CD4-positive, alpha-beta T cell treated with Interleukin-17A for 4 hours (primary cell): Measurements from ENCODE around the gene TAS1R2.
"Not testable (repeated sequence)": the region's sequence is repeated elsewhere in the genome, so short reads cannot be mapped to it uniquely, and the experiment has no call there.

Source experiments
- DNase-seq: peaks from one replicate; pipeline ENCODE4 v3.0.0-alpha.2; 2020; ENCODE audit warnings: mixed read lengths

TAS1R2 gene

DNA sequence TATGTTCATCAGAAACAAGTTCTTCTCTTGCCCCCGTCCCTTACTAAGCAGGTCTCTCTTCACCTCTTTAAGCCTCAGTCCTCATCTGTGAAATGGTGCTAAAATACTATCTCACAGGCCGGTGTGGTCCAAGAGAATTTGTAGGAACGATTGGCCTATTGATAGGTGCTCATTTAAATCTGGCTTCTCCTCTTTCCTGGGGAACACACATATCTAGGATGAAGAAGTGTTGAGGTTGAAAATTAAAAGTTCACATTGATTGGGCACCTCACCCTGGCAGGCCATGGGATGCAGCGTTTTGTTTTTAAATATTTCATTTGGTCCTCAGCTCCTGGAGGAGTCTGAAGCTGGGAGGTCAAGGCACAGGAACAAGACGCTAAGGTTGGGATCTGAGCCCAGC is 8.9 kb upstream of the TAS1R2 start:
- no peak for DNase-seq

DNA sequence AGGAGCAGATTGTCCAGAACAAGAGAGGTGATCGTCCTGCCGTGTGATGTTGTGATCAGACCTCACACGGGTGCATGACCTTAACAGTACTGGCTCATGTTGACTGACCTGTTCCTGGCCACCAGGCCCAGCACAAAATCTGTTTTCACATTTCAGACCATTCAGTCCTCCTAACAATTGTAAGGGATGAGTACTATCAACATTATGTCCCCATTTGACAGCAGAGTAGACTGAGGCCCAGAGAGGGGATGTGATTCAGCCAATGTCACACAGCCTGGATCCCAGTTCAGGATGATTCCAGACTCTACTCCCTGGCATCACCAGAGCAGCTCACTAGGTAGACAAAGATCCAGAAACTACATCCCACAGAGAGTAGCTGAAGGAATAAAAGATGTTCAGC is 7.4 kb upstream of the TAS1R2 start:
- DNase-seq, result no peak

DNA sequence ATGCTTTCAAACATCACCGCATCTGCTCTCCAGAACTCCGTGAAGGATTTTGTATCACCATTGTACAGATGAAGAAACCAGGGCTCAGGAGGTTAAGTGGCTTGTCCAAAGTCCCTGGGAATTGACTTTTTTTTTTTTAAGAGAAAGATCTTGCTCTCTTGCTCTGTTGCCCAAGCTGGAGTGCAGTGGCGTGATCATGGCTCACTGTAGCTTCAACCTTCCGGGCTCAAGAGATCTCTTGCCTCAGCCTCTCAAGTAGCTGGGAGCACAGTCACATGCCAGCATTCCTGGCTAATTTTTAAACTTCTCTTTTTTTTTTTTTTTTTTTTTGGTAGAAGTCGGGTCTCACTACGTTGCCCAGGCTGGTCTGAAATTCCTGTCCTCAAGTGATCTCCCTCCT is 6.9 kb upstream of the TAS1R2 start:
- no peak for DNase-seq

DNA sequence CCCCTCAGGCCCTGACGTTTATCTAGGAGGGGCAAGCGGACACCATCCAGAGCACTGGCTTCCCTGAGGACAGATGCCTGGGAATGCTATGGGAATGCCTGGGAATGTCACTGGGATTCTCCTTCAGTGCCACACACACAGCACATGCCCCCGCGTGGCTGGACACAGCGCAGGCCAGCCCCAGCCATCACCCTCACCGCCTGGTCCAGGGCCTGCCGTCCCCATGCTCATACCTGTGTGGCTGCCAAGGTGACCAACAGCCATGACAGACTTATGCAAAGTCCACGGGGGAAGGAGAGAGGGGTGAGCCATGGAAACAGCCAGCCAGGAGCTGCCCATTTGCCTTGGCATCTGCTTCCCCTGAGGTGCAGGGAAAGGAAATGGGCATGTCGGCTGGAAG is 5.7 kb upstream of the TAS1R2 start:
- no peak for DNase-seq

DNA sequence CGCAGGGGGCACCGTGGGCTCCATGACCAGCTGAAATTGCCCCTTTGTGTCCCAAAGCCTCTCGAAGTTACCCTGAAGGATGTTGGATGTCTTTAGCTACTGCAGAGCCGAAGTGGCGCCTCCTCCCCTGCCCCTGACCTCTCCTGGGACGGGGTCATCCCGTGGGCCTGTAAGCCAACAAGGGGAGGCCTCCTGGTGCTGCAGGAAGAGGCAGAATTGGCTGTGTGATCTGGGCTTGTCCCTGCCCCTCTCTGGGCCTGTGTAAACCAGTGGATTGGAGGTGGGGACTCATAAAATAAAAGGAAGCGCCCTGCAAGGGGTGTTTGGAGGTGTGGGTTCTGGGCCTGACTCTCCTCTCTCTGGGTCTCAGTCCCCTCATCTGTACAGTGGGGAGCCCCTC is 2.1 kb upstream of the TAS1R2 start:
- DNase-seq, result no peak

DNA sequence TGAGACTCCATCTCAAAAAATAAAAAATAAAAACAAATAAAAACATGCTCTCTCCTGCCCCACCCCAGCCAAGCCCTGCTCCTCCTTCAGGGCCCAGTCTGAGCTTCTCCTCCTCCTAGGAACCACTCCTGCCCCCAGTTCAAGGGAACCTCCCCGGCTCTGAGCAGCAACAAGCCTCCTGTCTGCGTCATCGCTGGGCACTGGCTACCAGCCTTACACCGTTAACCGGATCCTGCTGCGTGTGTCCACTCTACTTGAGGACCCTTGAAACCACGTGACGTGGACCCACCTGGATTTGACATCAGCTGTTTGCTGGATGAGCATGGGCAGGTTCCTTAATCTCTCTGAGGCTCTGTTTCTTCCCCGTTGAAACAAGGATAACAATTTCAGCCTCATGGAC is 1.6 kb upstream of the TAS1R2 start:
- DNase-seq, result no peak

DNA sequence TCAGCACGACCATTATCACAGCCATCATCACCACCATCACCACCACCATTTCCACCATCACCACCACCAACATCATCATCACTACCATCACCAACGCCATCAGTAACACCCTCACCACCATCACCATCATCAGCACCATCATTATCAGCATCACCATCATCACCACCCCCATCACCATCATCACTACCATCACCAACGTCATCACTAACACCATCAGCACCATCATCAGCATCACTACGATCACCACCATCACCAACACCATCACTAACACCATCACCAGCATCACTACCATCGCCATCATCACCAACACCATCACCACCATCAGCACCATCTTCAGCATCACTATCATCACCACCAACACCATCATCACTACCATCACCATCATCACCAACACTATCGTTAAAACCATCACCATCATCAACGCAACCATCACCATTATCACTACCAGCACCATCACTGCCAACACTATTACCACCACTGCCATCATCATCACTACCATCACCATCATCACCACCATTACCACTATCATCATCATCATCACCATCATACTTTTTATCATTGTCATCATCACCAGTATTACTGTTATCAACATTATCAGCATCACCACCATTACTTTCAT is 1.3 kb downstream of the TAS1R2 start:
- DNase-seq, result no peak

DNA sequence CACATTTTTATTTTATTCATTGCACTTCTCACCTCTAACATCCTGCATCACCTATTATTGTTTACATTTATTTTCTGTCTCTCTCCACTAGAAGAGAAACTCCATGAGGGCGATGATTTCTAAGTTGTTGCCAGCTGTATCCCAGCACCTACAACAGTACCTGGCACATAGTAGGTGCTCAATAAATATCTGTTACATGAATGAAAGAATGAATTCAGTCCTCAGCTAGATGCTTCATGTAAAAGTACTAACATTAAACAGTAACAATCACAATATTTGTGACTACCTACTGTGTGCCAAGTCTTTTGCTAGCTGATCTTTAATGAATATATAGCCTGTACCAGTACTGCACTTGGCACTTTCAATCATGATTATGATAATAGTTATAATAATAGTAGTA is 3.0 kb downstream of the TAS1R2 start:
- DNase-seq, result no peak

DNA sequence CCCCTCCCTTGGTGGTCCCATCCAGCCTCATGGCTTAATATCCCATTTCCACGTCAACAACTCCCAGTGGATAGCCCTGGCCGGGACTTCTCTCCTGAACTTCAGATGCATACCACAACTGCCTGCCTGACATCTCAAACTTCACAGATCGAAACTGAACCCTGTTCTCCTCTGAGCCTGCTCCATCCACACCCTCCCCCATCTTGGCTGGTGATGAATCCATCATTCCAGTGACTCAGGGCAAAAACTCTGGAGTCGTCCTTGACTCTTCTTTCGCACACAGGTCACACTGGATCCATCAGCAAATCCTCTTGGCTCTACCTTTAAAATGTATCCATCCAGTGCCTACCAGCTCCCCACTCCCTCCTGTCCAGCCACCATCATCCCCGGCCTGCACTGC is 3.9 kb downstream of the TAS1R2 start:
- no peak for DNase-seq

DNA sequence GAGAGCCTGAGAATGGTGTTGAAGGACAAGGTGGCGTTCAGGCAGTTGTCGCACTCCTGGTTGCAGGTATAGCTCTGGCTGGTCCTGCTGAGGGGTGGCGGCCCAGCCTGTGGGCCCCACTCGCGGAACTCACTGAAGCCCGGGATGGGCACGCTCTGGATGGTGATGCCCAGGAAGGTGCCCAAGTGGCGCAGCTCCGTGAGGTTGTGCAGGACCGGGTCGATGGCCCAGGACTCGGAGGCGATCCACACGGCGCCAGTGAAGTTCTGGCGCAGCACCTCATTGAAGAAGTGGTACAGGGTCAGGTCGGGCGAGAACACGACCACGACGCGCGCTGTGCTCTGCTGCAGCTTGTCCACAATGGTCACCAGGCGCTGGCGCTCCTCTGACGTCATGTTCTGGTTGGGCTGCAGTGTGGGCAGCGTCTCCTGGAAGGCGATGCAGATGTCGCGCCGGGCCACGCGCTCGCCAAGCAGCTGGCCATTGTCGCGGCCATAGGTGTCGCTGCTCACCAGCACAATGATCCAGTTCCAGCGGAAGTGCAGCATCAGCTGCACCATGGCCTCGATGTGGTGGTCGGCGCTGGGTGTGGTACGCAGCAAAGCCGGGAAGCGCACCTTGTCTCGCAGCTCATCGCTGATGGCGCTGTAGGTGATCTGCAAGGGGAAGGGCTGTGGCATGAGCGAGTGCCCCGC is 5.0 kb downstream of the TAS1R2 start:
- no peak for DNase-seq

DNA sequence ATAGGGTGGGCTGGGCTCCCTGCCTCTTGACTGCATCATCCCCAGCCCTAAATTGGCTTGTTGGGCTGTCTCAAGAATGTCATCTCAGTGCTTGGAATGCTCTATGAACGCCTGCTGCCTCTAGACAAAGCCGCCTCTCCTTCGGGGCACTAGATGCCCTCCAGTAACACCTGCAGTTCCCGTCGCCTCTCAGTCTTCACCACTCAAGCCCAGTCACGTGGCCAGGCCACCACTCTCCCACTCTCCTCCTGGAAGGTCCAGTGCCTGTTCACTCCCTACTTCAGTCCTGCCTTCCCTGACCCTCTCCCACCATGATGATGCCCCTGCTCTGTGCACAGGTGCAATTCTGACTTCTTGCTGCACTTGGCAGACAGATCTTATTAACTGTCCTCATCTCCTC is 7.0 kb downstream of the TAS1R2 start:
- DNase-seq, result no peak

DNA sequence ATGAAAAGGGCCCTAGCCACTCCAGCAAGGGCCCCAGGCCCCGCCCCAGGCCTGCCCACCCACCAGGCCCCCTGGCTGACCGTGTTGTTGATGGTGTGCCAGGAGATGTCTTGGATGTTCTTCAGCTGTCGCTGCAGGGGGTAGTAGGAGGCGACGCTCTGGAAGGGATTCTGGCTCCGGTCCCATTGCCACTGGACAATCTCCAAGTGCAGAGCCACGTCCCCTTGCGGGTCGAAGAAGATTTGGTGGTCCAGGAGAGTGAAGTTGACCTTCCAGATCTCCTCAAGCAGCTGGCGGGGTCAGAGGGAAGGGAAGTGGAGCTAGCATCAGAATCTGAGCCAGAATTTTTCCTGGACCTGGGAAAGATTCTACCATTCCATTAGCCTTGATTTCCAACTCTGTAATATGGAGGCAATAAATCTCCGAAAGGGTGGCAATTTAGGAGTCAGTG is 10.2 kb downstream of the TAS1R2 start:
- DNase-seq, result no peak

DNA sequence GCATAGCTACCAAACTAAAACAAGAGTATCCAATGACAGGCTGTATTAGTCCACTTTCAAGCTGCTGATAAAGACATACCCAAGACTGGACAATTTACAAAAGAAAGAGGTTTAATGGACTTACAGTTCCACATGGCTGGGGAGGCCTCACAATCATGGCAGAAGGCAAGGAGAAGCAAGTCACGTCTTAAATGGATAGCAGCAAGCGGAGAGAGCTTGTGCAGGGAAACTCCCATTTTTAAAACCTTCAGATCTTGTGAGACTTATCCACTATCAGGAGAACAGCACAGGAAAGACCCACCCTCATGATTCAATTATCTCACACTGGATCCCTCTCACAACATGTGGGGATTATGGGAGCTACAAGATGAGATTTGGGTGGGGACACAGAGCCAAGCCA is 11.7 kb downstream of the TAS1R2 start:
- DNase-seq, result not testable (repeated sequence)

DNA sequence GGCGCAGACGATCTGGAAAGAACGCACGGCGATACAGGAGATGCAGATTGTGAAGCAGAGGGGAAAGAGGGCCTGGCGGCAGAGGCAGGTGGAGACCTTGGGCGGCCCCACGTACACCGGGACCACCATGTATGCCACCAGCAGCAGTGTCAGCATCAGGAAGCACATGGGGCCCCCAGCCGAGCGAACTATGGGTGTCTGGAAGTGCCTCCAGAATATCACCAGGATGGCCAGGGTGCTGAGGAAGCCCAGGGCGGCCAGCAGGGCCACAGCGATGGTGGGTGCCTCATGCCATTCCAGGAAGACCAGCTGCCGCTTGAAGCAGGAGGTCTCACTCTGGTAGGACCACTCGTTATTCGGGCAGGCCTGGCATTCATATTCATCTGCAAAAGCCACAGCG is 19.3 kb downstream of the TAS1R2 start:
- DNase-seq, result no peak

DNA sequence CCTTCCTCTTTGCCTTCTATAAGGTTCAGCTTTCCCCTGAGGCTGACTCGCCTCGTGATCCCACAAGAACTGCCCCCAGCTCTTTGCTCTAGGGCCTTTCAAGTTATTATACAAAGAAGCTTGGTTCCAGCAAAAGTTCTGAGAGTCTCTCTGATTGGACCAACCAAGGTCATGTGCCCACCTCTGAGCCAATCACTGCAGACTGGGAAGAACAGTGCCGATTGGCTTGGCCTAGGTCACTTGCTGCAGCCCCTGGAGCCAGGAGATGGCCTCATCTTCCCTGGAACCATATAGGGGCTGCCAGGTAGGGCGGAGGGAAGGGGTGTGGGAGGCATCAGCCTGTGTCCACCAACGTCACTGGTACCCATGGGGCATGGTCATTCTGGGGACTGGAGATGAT is 22.8 kb downstream of the TAS1R2 start:
- DNase-seq, result no peak

DNA sequence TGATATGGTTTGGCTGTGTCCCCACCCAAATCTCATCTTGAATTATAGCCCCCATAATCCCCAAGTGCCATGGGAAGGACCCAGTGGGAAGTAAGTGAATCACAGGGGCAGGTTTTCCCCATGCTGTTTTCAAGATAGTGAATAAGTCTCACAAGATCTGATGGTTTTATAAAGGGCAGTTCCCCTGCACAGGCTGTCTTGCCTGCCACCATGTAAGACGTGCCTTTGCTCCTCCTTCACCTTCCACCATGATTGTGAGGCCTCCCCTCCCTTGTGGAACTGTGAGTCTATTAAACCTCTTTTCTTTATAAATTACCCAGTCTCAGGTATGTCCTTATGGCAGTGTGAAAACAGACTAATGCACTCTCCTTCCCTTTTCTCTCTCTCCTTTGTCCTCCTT is 27.1 kb downstream of the TAS1R2 start:
- DNase-seq, result not testable (repeated sequence)

DNA sequence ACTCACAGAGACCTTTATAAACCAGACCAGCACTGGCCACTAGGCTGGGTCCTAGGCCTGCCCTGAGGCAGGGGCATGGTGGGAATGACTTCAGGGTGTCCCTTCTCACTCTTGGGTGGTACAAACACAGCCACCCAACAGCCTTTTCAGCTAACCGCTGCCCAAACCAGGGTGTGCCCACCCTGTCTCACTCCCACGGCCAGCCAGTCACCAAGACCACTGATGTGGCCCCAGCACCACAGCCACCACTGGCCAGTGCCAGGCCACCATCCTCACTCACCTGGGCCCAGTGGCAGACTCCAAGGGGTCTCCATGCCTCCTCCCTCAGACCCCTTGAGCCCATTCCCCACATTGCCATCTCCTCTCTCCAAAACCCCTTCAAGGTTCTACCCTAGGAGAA is 27.8 kb downstream of the TAS1R2 start:
- no peak for DNase-seq

DNA sequence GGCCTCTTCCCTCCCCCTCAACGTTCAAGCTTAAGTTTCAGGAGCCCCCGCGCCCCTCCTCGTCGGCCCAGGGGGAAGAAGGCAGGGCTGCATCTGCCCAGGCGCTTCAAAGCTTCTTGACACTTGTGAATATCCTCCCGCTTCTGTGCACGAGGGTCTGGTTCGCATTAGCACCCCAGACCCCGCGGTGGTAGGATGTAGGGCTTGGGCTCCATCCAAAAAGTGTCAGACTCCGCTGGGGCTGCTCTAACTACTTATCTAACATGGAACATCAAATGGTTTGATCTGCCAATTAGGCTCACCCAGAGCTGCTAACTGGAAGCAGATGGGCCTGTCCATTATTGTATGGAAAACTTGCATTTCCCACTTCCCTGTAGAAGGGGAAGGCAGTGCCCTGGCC is 28.9 kb downstream of the TAS1R2 start:
- no peak for DNase-seq

DNA sequence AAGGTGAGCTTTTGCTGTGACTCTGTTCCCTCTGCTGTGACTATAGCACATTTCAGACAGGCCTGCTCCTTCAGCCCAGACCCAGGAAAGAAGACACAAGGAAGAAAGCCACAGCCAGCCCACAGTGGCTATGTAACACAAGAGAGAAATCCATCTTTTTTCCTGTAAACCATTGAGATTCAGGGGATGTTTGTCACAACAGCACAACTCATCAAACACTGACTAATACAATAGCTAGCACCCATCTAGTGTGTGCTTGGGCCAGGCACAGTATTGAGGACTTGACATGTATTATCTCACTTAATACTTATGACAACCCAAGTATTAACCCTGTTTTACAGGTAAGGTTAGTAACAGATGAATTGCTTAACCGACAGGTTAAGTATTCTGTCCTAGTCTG is 29.8 kb downstream of the TAS1R2 start:
- DNase-seq, result no peak

DNA sequence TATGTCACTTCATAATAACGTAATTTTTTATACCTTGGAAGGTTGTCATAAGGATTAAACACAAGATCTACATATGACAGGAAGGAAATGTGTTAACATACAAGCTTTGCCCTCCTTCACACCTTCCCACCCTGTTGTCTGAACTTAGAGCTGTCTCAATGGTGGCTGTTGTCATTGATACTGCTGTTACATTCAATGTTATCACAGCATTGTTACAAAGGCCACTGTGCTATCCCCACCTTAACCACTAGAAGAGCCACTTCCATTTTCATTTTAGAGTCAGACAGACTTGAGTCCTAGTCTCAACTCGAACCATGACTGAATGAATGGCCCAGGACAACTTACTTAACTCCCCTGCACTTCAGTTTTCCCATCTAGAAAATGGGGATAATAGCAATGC is 31.2 kb downstream of the TAS1R2 start:
- no peak for DNase-seq

DNA sequence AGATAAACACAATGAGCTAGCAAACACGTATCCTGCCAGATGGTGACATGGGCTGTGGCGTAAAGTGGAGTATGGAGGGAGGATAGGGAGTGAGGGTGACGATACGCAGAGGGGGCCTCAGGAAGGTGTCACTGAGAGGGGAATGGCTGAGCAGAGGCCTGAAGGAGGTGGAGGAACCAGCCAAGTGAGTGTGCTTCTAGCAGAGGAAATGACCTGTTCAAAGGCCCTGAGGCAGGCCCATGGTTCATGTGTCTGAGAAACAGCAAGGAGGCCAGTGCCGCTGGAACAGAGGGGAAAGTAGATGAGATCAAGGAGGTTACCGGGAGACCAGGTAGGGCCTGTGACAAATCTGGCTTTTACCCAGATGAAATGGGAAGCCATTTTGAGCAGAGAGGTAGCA is 36.0 kb downstream of the TAS1R2 start:
- DNase-seq, result no peak

DNA sequence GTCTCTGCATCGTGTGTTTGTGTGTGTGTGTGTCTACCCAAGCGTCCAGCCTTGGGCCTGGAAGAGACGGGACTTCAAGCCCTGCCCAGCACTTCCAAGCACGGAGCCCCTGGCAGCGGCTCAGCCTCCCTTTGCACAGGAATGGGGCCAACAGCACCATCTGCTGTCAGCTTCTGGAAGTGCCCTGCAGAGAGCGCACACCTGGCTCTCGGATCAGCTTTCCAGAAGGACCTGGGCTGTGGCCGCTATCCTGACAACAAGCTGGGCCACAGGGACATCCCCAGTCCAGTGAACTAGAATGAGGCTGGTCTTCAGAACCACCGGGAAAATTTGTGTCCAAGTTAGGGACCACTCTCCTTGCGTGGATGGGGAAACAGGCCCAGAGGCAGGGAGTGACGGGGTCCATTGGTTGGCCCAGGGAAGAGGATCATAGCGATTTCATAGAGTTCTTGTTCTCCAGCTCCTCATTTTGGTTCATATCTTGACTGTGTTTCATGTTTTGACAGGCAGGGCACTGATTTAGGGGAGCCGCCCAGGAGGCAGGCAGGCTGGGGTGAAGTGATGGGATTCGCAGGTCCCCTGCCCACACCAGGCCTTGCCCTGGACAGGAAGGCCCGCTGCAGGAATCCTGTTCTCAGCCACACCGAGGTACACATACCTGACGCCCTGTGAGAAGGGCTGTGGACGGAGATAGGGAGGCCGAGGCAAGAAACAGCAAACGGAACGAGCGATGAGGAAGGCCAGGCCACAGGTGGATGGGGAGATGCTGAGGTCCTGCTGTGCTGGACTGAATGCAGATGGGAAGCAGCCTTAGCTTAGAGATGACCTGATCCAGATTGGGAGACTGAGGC is 38.4 kb downstream of the TAS1R2 start:
- DNase-seq, result peak; percentile 64

DNA sequence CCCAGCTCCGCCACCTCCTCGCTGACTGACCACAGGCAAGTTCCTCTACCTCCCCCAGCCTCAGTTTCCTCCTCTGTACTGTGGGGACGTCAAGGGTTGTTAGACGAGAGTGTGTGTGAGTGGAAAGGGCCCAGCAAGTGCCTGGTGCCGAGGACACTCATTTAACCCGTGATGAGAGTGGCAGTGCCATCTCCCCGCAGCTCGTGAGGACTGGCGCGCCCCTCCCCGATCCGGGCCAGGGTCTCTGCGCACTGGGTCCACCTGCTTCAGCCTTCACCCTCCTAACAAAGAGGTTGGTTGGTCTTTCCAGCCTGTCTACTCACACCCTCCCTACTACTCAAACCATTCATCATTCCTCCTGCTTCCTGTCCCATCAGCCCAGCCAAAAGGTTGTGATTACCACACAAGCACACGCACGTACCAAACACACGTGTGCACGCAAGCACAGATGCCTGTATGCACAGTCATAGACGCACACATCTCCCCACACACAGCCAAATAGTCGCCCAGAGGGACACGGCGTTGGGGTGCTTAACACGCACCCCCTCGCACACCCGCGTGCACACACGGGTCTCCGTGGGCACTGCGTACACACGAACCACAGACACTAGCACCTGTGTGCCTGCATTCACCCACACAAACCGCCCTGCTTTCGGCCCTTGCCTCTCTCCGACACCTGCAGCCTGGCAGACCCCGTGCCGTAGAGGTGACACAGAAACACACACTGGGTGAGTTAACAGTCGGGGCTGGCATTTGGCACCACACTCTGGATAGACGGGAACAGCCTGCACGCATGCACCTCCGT is 39.3 kb downstream of the TAS1R2 start:
- DNase-seq, result no peak
